Loucy (cell line): ENCODE data around the gene MRPS27.

Source experiments
- EZH2phosphoT487 ChIP-seq: fragments of 200-600 bp; IDR thresholded peaks from 2 replicates; pipeline ENCODE4 v1.6.1; 2018; ENCODE audit warnings: antibody characterized with exemption, mild to moderate bottlenecking, moderate library complexity, borderline replicate concordance
- TF ChIP-seq, protein P1 (sequence below): fragments of 200-600 bp; sonication (generic); conservative IDR thresholded peaks from 2 replicates; pipeline ENCODE4 v1.5.1; 2014; ENCODE audit warnings: mild to moderate bottlenecking, antibody characterized with exemption, low read length

GRCh38 chr5:72221099-72221498, 98.9 kb downstream of the MRPS27 start:
- TF ChIP-seq, protein P1, sequence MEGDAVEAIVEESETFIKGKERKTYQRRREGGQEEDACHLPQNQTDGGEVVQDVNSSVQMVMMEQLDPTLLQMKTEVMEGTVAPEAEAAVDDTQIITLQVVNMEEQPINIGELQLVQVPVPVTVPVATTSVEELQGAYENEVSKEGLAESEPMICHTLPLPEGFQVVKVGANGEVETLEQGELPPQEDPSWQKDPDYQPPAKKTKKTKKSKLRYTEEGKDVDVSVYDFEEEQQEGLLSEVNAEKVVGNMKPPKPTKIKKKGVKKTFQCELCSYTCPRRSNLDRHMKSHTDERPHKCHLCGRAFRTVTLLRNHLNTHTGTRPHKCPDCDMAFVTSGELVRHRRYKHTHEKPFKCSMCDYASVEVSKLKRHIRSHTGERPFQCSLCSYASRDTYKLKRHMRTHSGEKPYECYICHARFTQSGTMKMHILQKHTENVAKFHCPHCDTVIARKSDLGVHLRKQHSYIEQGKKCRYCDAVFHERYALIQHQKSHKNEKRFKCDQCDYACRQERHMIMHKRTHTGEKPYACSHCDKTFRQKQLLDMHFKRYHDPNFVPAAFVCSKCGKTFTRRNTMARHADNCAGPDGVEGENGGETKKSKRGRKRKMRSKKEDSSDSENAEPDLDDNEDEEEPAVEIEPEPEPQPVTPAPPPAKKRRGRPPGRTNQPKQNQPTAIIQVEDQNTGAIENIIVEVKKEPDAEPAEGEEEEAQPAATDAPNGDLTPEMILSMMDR, result no peak
- no peak for TF ChIP-seq EZH2phosphoT487
